Glomerular endothelial cell (primary cell): ENCODE data around the gene COL25A1. TPM values are rescaled to one million over a fixed set of nuclear protein-coding genes. Genes with fewer than 3 reads are reported as not detected.

Experiments used
- DNase-seq: peaks from one replicate; pipeline ENCODE4 v3.0.0-alpha.2; 2011; ENCODE audit warnings: low read depth, low spot score; ENCODE audit errors: extremely low read depth
- total RNA-seq: library from RNA; depleted of rRNA; stranded (reverse); fragments of >200 nt; gene quantifications from 2 replicates; pipeline ENCODE4 v1.2.3, GENCODE V29; 2015

Gene COL25A1
- total RNA-seq, result 1.7 and 2.2 TPM in 2 replicates

DNA sequence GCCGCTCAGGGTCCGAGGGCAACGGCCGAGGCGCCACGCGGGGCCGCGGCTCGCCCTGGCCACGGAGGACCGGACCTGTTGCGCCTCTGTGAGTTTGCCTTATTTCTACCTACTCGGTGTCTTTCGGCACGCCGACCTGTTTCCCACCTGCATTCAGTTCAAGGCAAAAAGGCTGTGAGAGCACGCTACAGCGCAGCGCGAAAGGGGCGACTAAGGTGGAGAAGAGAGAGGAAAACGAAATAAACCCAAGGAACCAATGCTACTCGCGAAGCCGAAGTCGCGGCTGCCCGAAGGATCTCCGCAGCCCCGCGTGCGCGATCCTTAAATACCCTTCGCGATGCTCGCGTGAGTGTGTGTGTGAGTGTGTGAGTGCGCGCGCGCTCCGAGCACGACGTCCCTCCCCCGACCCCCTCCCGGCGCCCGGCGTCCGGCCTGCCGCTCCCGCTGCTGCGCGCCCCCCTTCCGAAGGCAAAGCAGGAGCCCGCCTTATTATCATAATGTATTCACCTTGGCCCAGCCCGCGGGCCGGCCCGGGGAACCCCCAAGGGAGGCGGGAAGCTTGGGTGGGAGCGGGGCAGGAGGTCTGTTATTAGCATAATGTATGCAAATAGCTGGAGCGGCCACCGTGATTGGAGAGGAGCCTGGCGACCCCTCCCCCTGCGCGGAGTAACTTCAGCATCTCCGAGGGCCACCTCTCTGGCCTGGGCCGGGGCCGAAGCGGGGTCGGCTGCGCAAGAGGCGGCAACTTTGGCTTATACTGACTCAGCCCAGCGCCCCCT, at the start of gene COL25A1:
Gene COL25A1, minus strand, starts transcription at position 298 of the 779 bp plus-strand sequence.
- no peak for DNase-seq

DNA sequence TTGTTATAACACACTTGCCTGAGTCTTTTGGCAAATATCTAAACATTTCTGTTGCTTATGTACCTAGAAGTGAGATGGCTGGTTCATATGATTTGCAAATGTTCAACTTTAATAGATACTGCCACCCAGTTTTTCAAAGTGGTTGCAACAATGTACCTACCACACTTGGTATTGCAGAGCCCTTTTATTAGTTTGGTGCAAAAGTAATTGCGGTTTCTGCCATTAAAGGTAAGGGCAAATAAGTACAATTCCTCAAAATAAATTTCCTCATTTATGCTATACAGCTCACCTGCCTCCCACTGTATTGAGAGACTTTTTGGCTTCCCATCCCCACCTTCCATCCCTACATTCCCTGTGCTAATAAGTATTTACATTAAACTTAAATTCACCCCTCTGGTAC, 47.7 kb upstream of the COL25A1 start:
- no peak for DNase-seq

DNA sequence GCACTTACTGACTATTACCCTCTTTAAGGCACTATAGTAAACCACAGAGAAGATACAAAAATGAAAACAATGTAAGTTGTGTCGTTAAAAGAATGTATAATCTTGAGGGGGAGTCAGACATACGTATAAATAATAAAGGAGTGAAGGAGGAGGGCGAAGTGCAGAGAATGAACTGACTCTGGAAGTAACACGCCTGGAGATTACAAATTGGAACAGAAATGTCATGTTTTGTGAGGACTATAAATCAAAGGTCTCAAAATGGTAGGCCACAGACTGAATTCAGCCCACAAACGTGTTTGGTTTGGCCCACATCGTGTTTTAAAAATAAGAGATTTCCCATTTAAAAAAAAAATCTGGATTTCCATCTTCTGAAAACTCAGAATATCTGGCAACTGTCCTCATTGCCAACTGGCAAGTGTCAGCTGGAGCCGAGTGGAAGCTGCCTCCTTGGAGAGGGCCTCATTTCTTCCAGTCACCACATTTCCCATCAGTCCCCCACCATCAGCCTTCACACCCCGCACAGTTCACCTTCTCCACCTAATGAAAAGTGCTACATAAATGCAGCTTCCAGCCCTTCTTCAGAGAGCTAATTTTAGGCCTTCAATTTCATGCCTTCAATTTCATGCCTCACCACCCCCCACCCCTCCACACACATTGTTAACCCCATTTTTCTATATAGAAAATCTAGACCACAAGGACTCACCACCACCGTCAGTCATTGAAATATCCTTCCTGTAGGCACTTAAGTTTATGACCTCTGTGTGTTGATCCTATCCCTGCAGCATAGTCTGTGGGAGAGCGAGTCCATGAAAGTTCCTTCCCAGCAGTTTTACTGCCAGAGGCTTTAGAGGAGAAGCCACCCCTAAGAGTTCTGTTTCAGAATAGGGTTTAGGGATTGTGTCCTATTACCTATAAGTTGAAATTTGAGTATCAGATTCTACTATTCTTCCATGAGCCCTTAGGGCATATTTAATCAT, 32.0 kb upstream of the COL25A1 start:
- DNase-seq, result no peak

DNA sequence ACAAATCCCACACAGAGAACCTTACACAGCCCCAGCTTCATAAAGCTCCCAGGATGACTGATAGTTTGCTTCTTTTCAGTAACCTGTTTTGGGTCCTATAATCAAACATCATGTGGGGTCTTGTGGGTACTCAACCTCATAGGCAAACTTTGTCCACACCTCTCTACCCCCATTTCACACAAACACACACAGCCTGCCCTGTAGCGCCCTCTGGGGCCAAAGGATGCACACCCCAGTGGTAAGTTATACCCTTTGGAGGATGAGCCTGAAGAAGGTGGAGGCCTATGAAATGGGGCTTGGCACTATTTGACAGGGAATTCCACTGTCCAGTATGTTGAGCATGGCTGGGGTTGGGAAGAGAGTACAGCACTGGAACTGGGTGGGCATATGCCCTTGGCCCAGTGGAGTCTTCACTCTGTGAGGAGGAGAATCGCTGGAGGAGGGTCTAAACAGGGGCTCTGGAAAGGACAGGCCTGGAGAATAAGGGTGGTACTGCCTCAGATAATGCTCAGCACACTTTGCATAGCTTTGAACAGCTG, 30.5 kb upstream of the COL25A1 start:
- DNase-seq, result no peak

DNA sequence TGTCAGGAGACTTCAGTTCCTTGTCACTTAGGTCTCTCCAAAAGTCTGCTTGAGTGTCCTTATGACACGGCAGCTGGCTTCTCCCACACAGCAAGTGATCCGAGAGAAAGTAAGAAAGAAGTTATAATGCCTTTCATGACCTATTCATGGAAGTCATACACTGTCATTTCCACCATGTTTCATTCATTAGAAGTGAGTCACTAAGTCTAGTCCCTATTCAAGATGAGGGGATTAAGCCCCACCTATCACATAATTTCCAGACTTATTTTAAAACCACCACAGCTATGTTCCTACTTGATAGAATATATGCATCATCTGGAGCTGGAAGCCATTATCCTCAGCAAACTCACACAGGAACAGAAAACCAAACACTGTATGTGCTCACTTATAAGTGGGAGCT, 25.2 kb upstream of the COL25A1 start:
- DNase-seq, result no peak

DNA sequence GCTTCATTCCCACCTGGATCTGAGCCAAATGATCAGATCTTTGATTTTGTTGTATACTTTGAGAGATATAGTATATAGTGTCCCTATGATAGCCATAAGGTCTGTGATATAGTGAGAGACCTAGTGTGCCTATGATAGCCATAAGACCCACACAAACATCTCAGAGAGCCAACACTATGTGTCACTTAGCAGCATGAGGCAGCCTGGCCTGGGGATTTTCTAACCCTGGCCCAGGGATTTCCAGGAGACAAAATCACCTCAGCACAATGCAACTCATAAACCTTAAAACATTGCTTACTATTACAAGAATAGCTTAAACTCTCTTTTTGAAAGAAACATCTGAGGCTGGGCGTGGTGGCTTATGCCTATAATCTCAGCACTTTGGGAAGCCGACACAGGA, 23.2 kb upstream of the COL25A1 start:
- DNase-seq, result no peak

DNA sequence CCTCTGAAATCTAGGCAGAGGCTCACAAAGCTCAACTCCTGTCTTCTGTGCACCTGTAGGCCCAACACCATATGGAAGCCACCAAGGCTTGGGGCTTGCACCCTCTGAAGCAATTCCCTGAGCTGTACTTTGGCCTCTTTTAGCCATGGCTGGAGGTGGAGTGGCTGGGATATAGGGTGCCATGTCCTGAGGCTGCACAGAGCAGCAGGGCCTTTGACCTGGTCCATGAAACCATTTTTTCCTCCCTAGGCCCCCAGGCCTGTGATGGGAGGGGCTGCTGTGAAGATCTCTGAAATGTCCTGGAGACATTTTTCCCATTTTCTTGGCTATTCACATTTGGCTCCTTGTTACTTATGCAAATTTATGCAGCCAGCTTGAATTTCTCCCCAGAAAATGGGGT, 20.9 kb upstream of the COL25A1 start:
- no peak for DNase-seq

DNA sequence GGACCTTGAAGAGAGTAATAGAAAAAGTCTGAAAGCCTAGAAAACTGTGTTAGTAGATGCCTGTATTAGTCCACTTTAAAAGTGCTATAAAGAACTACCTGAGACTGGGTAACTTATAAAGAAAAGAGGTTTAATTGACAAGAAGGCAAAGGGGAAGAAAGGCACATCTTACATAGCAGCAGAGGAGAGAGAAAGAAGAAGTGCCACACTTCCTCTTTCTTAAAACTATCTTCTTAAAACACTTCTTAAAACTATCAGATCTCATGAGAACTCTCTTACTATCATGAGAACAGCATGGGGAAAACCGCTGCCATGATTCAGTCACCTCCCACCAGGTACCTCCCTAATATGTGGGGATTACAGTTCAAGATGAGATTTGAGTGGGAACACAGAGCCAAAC, 18.8 kb upstream of the COL25A1 start:
- DNase-seq, result no peak

DNA sequence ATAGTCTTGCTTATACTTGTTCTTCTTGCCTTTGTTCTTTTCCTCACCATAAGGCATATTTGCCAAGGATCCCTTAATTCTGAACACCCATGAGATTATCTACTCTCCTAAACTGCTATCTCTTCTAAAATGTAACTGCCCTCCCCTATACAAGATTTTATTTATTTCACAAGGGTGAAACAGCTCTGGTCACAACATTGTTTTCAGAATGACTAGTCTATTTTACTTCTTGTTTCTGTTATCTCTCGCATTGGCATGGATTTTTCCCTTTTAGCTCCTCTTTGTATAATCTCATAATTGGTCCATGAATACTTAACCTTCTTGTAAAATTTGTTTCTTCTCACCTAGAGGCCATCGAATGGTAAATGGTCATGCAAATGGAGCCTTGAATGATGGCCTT, 17.2 kb upstream of the COL25A1 start:
- DNase-seq, result no peak

DNA sequence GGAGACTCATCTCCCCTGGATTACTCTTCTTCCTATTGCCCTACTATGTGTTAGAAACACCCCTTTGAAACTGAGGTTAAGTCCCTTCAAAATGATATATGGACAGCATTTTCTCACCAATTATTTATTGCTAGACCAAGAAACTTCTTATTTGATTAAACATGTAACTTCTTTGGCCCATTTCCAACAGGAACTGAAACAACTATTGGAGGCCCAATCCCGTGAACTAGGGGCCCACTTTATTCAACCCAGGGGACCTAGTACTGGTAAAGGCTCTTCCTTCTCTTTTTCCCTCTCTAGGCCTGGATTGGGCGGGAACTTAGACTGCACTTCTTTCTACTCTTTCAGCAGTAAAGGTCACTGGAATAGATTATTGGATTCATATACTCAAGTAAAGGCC, 16.7 kb upstream of the COL25A1 start:
- no peak for DNase-seq

DNA sequence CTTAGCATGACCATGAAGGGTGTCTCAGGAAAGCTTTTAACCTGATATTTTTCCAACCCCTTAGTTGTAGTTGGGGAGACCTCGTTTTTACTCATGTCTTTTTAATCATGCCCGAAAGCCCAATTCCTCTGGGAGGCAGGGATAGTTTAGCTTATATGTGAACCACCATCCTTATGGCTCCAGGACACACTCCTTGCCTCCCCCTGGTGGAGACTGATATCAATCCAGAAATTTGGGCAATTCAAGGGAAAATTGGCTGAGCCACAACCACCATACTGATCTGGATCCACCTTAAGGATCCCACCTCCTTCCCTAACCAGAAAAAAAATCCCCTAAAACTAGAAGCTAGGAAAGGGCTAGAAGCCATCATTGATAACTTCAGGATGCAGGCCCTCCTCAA, 13.4 kb upstream of the COL25A1 start:
- no peak for DNase-seq

DNA sequence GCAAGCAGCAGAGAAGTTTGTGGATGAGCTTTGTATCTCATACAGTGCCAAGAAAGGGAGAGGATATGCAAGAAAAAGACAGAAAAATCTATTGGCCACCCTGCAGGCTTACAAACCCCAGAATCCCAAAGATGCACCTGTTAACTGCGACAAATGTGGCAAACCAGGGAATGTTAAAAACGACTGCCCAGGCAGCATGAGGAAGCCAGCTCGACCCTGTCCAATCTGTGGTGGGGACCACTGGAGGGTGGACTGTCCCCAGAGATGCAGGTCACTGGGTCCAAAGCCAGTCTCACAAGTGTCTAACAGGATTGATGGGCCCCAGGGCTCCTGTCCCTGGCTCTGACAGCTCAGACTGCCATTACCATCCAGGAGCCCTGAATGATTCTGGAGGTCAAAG, 12.9 kb upstream of the COL25A1 start:
- no peak for DNase-seq

DNA sequence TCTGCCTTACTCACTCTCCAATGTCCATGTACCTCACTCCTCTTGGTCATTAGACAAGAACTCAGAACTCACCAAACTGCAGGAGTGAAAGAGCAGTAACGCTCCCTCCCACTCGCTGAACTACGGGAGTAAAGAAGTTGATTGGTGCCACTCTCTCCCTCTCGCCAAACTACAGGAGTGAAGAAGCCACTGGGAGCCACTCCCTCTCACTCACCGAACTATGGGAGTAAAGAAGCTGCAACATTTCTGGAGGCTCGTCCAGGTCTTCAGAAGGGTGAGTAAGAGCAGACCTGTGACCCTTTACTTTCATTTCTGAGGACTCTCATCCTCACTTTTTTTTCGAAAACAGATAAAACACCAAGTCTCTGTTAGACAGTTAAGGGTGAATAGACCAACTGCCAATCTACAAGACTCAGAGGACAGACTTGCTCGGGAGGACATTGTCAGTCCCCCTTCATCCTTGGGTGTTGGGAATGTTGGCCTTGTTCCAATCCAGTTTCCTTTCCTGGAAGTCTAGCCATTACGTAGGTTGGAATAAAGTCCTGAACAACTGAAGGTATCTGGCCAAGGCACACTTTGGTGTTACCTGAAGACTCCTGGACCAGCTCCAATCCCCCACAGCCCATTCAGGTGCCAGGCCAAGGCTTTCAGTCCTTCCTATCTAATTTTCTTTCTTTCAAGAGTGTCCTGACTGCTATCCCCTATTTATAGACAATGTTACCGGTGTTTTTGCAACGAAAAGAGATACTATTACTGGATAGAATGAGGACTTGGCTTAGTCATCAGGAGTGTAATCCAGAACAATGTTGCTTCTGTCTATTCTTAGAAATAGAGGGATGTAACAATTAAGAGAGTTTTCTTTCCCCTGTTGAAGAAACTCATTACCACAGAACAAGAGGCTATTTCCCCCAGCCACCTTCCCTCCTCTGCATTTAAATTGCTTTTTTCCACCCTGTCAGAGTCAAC, 11.0 kb upstream of the COL25A1 start:
- no peak for DNase-seq

DNA sequence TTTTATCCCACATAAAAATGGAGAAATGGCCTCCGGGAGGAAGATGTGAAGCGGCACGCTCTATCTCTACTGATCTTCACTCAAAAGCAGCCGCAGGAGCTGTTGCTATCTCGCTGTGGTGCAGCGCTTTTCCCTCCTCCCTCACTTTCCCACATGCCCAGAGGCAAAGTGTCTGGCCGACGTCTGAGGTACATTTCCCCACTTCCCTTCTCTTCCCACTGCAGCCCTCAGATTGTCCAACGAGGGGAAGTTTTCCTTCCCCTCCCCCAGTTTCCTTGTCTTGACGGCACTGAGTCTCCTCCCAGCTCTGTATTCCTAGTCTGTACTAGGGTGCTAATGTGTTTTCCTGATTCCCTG, 660 bp upstream of the COL25A1 start:
- DNase-seq, result no peak

DNA sequence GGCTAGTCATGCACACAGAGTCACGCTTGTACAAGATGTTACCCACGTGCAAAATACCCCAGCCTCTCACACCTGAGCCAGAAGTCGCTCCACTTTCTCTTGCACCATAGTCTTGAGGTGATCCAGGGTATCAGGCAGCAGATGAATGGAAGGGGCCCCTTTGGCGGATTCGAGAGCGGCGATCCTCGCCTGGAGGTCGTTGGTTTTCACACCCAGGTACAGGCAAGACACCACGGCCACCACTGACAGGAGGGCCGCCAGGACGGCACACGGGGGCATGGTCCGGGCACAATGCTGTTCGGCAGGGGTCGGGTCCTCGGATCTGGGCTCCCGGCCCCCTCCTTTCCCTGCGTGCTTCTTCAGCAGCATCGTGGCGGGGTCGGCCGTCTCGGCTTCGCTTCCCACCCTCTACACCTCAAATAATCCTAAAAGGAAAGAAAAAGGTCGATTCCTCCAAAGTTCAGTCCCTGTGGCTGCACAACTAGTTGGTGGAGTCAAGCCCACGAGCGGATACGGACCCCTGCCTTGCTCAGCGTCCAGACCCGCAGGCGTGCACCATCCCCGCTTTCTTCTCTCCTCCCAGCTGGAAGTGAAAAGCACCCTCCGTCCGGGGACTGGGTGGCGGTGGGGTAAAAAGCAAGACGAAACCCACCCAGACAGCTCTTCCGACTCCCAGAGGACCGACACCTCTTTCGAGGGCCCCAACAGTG, 652 bp downstream of the COL25A1 start:
- no peak for DNase-seq

DNA sequence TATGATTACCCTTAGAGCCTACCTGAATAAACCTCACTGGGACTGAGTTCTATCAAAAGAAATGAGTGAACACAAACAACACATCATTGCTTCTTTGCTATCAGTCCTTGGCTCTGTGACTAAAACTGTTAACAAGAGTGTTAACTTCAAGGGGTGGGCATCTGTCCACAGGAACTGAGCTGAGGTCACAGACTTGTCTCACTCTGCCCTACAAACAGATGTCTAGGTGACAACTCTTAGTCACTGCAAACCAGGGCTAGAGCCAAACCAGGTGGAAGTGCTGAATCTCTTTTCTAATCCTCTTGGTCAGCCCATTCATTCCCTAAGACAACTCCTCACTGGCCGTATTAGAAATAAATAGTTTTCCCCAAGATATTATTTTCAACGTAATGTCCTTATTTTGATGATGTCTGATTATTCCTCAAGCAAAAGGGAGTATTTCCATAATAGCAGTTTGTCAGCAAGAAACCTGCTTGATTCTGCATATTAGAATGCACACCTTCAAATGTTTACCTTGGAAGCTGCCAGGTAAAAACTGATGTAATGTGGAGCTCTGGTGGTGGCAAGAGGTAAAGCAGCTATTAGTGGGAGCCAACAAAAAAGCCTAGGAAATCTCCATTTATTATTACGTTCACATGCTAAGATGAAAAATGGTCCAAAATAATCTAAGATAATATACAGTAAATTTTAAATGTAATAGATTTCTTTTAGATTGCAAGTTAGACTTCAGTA, 4.0 kb downstream of the COL25A1 start:
- no peak for DNase-seq

DNA sequence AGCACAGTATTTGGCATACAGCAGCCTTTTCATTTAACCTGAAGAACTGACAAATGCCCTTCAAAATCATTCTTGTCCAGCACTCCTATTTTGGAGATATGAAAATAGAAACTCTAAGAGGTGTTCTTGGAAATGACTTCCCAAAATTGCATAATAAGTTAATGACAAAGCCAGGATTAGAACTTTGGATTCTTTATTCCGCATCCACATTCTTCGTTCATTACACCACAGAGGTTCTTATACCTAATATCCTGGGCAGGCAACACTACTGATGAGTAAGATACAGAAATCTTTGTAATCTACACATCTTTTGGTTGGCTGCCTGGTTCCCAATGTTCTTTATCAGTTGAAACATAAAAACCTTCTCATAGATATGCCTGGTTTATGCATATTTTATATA, 5.9 kb downstream of the COL25A1 start:
- no peak for DNase-seq

DNA sequence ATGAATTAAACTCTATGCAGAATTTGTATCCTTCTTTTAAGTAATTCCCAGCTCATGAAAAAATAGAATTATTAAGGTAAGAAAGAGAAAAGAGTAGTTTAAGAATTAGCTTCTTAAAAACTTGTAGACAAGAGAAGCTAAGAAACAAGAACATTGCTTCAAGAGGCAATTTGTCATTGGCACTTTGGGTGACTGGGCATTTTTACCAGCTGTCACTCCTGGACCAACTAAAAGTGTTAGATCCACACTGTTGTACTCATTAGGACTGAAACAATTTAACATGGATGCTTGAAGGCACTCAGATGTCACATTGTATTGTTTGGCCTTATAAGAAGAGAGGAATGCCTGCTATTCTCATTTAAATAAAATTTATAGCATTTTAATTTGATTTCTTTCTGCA, 7.4 kb downstream of the COL25A1 start:
- no peak for DNase-seq

DNA sequence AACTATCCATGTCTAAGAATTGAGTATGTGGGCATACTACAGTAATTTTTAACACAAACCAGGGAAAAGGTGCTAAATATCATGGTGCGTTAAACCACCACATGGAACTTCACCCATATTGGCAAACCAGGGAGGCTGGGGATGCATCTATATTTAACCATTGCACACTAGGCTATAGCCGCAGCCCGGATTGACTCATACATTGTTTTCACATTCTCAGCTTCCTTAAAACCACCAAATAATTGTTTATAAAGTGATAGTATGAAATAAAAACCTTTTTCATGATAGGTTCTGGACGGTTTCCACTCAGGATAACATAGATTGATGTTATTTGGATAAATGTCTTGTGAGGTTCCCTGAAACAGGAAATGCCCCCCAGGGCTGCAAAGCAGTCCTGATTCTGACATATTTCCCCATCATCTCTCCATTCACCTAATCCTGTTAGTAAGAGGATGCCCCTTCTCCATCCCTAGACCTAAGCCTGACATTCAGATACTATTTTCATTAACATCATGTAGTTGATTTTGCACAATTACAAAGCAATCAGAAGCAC, 7.9 kb downstream of the COL25A1 start:
- DNase-seq, result no peak
